HG03175 (cell line): Measurements from ENCODE around the gene OAS2.

Experiments used
- ATAC-seq: cut with Tn5 transposase; IDR thresholded peaks from one replicate; pipeline ENCODE4 v1.9.1; 2021; ENCODE audit warnings: mild to moderate bottlenecking, moderate library complexity; ENCODE audit not compliant: unreplicated experiment

Gene OAS2

DNA sequence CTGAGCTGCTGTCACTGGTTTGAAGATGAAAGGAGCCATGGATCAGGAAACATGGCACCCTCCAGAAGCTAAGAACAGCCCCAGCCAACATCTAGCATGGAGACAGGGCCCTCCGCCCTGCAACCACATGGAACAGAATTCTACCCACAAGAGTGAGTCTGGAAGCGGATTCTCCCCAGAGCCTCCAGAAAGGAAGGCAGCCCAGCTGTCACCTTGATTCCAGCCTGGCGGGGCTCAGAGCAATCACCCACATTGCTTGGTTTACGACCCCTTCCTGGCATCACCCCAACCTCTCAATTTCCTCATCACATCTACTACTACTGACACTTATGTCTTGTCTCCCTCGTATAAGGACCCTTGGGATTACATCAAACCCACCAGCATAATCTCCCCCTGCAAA is 38.5 kb downstream of the OAS2 start:
- ATAC-seq = no peak

- ATAC-seq = no peak
Observed at GRCh38 chr12:113019025-113019424, 40.7 kb downstream of the OAS2 start.

GRCh38 chr12:113021500-113021899 is 43.2 kb downstream of the OAS2 start:
- no peak for ATAC-seq

GRCh38 chr12:113022563-113023297 is 44.4 kb downstream of the OAS2 start:
- ATAC-seq = no peak

GRCh38 chr12:113027726-113028125 is 49.4 kb downstream of the OAS2 start:
- no peak for ATAC-seq

DNA sequence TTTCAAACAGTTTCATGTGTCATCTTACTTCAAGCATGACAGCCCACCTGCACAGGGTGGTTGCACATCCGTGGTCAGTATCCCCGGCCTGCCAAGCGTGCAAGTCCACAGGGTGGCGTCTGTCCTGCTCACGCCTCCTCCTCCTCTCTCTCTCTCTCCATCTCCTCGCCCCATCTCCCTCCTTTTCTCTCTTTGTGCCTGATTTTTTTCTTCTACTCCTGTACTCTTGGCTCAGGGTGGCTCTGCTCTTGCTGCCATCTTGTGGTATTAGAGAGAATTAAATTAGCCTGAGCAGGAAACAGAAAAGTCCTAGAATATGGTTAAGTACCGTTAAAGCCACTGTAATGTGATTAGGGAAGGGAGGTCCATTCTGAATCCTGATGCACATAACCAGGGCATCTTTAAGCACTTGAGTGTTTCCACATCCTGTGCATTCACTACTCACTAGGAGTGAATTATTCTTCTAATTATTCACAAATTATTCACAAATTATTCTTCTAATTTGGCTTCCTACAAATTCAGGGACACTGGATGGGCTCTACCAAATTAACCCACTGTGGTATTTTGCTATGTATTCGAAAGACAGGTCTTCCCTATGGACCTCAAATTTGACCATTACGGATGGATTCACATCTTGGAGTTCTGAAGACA is 52.7 kb downstream of the OAS2 start:
- ATAC-seq = peak; percentile 39

- no peak for ATAC-seq
Observed at GRCh38 chr12:113039911-113040445, 61.7 kb downstream of the OAS2 start.

- ATAC-seq = no peak
Observed at GRCh38 chr12:113040722-113041171, 62.4 kb downstream of the OAS2 start.

GRCh38 chr12:113041560-113041959 is 63.2 kb downstream of the OAS2 start:
- ATAC-seq = no peak

- ATAC-seq = no peak
Observed at GRCh38 chr12:113043240-113043639, 64.9 kb downstream of the OAS2 start.

- ATAC-seq = no peak
Observed at GRCh38 chr12:113044516-113044915, 66.2 kb downstream of the OAS2 start.

DNA sequence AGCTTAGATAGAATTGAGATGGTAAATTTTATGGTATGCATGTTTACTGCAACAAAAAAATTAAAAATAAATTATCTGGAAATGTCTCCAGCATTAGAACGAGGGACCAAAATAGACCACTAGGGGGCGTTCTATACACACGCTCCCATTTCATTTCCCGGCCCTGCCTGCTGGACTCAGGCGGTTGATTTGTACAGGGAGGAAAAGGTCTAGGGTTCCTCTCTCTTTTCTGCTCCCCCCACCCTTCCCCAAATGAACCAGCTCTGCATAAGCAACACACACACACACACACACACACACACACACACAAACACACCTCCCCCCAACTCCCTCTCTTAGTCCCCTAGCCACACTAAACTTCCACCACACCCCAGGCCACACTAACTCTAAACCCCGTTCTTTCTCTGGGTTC is 70.4 kb downstream of the OAS2 start:
- ATAC-seq = no peak

DNA sequence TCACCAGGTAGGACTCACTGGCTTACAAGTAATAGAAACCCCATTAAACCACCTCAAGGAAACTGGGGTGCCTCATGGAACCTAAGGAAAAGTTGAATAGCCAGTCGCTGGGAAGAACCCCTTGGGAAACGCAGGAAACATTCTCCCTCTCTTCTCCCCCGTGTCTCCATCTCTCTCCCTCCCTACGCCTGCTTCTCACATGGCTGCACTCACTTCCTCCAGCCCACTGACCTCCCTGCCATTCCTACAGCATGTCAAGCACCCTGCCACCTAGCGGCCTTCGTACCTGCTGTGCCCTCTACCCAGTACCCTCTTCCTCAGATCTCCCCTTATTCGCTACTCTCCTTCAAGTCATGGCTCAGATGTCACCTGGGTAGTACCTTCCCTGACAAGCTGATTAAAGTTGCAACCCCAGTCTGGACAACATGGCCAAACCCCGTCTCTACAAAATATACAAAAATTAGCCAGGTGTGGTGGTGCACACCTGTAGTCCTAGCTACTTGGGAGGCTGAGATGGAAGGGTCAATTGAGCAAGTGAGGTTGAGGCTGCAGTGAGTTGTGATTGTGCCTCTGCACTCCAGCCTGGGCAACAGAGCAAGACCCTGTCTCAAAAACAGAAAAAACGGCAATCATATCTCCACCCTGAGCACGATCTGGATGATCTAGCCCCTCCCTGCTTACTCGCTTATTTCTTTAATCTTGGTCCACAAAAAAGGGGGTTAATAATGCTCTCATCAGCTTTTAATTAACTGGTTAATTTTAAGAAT is 71.8 kb downstream of the OAS2 start:
- no peak for ATAC-seq

DNA sequence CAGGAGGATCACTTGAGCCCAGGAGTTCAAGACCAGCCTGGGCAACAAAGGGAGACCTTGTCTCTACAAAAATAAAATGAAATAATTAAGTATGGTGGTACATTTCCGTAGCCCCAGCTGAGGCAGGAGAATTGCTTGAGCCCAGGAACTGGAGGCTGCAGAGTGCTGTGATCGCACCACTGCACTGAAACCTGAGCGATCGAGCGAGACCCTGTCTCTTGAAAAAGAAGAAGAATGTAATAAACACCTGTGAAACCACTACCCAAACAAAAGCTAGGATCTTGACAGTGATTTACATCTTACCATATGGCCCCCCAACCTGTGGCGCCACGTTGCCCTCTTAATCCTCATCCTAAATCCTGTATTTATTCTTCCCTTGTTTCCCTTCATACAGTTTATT is 72.5 kb downstream of the OAS2 start:
- ATAC-seq = no peak

DNA sequence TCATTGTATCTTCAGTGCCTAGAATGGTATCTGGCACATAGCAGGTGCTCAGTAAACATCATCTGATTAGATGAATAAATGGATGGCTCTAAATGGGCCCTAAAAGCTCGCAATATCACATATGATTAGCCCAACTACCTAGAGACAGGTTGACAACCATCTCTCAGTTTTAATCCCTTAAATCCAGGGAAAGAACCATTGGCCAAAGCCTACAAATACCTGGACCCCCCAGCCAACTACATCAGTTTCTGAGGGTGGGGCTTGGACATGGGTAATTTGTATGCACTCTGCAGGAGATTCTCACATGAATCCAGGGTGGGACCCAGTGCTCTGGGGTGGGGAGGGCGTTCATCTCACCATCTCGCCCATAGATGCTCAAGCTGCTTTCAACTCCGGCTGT is 73.4 kb downstream of the OAS2 start:
- no peak for ATAC-seq

DNA sequence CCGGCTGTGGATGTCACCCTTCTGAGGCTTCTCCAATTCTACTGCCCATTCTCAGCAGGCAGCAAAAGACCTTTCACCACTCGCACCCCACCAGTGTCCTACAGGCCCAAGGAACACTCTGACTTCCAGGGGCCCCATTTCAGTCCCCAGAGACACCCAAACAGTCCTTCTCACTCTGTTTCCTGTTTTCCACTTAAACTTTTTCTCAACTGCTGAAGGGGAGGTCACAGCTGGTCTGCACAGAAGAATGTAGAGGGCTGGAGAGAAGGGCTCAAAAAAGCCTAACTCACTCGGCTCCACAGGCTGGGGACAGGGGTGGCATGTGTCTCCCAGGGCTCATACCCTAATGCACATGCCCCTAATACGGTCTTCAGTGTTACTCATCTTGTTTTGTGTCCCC is 74.0 kb downstream of the OAS2 start:
- no peak for ATAC-seq

- ATAC-seq = no peak
Observed at GRCh38 chr12:113054948-113055486, 76.7 kb downstream of the OAS2 start.

- no peak for ATAC-seq
Observed at GRCh38 chr12:113055594-113056380, 77.5 kb downstream of the OAS2 start.

- ATAC-seq = no peak
Observed at GRCh38 chr12:113056381-113056630, 78.0 kb downstream of the OAS2 start.

DNA sequence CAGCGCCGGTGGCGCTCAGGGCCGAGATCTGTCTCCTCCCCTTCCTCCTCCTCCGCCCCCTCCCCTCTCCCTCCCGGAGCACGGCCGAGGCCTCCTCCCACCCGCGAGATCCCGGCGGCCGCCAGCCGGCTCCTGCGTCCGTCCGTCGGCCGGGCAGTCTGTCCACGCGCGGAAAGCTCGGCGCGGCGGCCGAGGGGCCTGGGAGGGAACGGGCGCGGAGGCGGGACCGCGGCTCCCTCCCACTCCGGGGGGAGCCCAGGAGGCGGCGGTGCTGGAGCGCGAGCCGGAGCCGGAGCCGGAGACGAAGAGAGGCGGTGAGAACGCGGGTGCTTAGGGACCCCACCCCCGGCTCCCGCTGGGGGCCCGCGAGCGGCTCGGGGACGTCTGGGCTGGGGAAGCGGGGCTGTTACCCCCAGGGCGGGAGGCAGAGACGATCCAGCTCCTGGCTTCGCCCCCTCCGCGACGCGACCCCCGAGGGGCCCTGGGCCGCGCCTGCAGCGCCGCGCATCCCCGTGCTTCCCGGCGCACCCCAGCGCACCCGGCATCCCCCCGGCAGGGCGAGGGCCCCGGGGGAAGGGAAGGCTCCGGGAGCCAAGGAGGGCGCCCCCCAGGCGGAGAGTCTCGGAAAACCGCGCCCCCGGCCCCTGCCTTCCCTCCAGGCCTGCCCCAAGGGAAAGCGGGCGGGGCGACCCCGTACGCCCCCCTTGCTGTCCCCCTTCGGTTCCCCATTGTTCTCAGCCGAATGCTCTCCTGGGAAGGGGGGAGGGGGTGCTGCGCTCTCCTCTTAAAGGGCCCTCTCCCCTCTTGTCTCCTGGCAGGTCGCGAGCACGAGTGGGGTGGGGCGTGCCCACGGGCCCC is 78.5 kb downstream of the OAS2 start, which contains the start of gene DTX1:
Gene DTX1, plus strand, starts transcription at position 100 of the 858 bp plus-strand sequence. CDS start 1,463 bp downstream, outside the sequence.
- ATAC-seq = no peak
